GM18873 (cell line): Measurements from ENCODE around the gene TWIST2.

ENCODE experiments used
- ATAC-seq: cut with Tn5 transposase; IDR thresholded peaks from one replicate; pipeline ENCODE4 v1.9.1; 2021; ENCODE audit warnings: mild to moderate bottlenecking, moderate library complexity, moderate number of reproducible peaks; ENCODE audit not compliant: unreplicated experiment, low FRiP score

The TWIST2 gene

GRCh38 chr2:238872026-238872425 lies 24.1 kb downstream of the TWIST2 start:
- ATAC-seq = no peak

DNA sequence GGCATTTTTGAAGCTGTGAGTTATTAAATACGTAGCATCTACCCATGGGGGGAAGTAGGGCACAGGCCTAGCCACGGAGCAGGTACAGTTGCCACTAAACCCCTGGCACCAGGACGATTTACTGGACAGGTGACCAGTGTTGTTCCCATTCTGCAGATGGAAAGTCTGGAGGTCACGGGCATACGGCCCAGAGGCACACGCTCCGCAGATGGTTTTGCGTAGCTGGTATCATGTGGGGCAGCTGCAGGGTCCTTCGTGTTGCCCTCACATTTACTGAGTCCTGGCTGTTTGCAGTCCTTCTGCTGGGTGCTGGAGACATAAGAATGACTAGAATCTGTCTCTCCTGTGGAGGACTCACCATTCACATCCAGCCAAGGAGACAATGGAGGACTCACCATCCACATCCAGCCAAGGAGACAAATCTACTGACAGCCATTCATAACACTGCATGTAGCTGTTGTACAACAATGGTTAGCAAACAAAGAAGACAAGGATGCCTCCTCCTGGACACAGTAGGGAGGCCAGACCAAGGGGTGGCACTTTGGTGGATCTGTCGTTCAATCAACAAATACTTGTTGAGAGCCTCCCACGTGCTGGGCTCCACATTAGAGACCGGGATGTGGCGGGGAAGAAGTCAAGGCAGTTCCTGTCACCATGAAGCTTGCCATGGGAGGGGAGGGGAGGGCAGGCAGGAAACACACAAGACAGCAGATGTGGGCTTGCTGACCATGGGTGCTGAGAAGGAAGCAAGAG lies 24.9 kb downstream of the TWIST2 start:
- ATAC-seq = no peak

GRCh38 chr2:238873381-238873801 lies 25.5 kb downstream of the TWIST2 start:
- ATAC-seq = no peak

GRCh38 chr2:238873841-238874240 lies 26.0 kb downstream of the TWIST2 start:
- ATAC-seq = no peak

DNA sequence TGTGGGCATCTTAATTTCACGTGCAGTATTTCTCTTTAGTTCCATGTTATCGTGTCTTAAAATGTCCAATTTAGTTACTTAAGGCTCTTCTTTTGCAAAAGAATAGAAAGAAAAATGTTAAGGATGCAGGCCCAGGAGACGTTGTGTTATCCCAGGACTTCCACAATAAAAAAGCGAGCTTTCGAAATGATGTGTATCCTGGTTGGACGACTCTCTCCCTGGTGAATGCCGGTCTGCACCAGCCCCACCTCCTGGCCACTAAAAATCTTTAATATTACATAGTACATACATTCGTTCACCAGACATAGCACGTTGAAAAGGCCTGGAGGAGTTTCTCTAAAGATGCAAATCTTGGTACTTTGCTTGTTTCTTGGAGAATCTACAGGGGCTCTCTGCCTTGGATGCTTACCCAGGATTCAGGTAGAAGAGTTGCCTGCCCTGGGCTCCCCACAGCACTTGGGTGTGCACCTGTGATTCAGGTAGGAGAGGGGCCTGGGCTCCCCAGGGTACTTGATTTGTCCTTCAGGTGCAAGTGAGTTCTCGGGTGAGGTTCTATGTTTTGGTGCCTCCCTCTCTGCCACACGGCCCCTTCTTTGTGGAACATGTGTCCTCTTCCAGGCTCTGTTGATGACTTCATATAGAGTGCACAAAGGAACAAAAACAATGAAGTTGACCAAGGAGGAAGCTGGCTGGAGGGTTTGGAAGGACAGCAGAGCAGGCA lies 26.6 kb downstream of the TWIST2 start:
- no peak for ATAC-seq

GRCh38 chr2:238875101-238875470 lies 27.2 kb downstream of the TWIST2 start:
- ATAC-seq = no peak

DNA sequence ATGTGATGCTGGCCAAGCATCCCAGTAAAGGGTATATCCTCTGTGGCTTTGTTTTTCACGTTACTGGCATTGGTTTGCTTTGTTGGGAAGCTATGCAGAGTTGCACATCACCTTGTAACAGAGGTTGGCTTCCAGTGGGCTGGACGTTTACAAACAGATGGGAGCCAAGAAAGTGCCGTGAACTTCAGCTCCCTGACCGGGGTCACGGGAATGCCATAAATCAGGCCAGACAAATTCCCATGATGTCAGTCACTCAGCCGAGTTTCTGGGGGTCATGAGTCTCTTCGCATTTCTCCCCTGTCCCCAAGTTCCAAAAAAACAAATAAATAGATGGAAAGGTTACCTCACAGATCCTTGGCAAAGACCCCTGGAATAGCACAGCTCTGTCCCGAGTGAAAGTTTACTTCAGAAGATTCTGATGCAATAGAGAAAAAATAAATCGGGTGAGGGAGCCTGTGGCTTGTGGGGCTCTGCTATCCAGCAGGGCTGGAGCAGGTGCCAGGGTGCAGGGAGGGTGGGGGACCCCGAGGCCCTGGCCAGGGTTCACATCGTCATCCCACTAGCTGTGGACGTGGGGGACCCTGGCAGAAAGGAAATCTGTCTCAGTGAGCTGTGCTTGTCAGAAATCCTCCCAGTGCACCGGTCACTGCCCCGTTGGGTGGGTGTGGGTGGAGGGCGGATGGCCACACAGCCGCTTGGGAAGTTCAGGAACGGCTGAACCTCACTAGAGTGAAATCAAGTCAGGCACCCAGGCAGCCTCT lies 27.8 kb downstream of the TWIST2 start:
- no peak for ATAC-seq

DNA sequence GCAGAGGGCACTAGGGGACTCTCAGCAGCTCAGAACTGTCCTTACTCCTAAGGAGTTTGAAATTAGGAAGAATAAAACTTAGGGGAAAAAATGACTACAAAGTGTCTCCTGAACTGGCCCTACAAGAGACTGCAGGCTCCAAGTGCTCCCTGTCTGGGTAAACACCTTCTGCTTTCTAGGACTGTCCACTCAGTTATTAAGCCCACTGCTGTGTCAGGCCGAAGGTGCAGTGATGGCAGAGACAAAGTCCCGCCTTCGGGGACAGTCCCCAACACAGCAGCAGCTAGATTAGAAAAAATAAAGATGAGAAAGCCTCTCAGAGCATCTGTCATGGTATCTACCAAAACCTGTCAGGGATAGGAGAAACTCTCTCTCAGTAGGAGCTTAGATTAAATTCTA lies 28.3 kb downstream of the TWIST2 start:
- no peak for ATAC-seq

DNA sequence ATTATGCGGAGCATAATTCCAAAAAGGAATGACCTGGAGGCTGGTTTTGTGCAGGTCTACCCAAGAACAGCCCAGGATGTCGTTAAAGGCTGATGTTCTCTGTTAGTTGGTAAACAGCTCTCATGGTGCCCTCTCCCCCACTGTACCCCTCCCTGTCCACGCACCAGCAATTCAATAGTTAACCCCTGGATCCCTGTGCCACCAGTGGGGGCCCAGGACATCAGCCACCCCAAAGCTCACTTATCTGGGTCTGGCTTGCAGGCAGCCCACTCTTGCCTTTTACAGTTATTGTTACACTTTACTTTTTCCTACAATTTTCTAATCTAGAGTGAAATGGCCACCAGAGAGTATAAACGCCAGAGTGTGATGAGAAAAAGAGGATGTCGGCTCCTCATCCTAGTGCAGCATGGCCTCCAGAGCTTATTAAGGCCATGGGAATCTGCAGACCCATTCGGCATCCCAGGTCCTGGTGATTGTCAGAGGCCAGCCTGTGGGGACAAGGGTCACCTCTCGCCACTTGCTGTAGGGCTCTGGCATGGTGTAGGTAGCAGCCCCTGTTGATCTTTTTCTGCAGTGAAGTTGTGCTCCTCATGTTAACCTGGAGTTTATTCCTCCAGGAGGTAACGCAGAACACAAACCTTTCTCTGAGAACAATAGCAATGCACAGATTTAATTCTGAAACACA lies 30.3 kb downstream of the TWIST2 start:
- no peak for ATAC-seq

DNA sequence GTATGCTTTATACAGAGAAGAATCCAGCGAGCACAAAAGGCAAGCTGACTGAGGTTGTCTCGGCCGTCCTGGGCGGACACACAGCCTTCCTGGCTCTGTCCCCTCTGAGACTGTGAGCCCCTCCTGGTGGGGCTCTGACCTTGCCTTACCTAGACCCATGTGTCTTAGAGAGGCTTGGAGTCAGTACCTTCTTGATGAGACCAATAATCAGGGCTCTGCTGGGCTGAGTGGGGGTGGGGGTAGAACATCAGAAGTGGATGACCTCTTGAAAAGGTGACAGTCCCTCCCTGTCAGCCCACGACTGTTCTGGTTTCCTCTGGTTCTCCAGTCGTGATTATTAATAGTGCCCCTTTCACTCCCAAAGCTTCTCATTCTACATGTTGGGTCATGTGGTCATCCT lies 31.2 kb downstream of the TWIST2 start:
- ATAC-seq = no peak

GRCh38 chr2:238879621-238880377 lies 31.9 kb downstream of the TWIST2 start:
- ATAC-seq = no peak

DNA sequence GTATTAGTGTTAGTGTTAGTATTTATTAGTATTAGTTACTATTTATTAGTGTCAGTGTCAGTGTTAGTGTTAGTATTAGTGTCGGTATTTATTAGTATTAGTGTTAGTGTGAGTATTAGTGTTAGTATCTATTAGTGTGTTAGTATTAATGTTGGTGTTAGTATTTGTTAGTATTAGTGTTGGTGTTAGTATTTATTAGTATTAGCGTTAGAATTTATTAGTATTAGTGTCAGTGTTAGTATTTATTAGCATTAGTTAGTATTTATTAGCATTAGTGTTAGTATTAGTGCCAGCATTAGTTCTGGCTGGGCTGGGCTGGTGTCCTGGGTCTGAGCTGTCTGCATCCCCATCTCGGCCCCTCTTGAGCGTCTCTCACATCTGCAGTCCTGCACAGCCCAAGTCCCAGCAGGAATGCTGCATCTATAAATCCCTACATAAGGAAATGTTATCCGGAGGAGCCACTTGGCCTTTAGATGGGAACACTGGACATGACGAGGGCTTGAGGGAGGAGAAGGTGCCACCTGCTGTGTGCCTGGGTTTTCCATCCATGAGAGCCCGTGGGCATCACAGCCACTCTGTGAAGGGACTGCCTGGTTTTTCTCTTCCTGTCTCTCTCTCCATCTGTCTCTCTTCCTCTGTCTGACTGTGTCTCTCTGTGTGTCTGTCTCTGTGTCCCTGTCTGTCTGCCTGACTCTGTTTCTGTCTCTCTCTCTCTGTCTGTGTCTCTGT lies 33.6 kb downstream of the TWIST2 start:
- no peak for ATAC-seq

DNA sequence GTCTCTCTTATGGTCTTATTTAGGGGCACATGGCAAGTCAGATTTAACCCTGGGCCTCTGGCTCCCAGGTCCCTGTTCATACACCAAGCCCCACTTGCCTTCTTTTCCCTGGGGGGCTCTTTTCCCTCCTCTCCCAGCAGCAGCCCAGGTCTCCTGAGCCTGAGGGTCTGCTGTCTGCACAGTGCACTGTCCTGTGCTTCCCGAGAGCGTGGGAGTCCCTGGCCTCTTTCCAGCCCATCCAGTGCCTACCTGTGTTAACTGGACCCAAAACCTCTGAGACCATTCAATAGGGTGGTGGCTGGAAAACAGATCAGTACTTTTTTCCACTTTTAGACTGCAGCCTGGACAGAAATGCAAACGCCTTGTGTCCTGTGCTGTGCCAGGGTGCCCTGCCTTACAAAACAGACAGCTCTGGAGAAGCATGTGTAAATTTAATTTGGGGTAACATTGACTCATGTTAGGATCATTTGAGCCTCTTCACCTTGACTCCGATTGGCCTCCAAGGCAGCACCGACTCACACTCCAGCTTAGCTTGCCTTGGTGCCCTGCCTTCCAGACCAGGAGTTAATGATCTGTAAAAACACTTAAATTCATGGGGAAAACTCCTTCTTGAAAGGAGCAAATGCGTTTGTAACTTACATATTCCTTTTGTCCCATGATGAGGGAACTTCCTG lies 34.3 kb downstream of the TWIST2 start:
- ATAC-seq = no peak

DNA sequence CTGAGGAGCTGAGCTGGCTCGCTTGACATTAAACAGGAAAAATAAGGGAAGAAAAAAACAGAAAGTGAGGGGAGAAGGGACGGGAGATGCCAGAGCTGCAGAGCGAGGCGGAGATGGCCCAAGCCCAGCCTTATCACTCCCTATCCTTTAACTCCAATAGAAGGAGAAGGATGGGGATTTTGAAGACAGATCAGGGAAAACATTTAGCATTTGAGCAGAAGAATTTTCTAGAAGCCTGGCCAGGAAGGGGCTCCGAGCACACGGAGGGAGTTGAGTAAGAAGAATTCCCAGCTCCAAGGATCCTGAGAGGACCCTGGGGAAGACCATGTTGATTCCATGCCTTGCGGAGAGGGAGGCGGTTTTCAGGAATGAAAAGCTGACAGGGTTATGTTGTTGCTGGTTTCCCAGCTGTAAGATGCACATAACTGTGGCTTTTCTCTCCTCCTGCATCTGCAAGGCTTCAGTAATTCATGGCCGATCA lies 35.6 kb downstream of the TWIST2 start:
- ATAC-seq = no peak

DNA sequence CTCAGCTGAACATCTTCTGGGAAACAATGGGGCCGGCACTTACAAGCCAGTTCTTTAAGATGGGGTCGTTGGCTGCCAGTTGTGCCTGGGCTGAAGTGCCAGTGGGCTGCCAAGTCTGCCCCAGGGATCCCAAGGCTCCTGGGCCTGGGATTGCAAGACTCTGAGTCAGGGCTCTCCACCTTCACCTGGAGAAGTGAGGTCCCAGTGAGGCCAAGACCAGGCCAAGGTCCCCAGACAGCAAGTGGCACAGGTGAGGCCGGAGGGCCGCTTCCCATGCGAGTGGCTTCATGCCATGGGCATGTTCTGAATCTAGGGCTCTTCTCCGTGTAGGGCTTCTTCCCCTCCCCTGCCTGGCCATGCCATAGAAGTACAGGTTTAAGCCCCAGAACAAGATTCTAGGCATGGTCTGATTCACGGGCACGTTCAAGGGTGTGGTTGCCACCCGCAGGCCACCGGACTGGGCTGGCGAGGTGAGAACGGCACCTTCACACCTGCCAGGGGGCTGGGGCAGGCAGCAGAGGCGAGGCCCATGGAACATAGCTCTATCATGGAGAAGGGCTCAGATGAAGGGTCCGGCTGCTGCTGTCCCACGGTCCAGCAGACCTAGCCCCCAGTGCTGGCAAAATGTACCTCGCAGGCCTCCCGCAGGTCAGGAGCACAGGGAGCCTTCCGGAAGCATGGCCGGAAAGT lies 36.4 kb downstream of the TWIST2 start:
- ATAC-seq = no peak

- ATAC-seq = no peak
These were observed 37.0 kb downstream of the TWIST2 start for GRCh38 chr2:238884812-238885408.

GRCh38 chr2:238886453-238887094 lies 38.7 kb downstream of the TWIST2 start:
- no peak for ATAC-seq
